K562 (cell line): ENCODE results near the gene KLHL24. TPM values are rescaled to one million over a fixed set of nuclear protein-coding genes. Genes with fewer than 3 reads are reported as not detected.

Source experiments
- ATF7 ChIP-seq: fragments of 450-650 bp; IDR thresholded peaks from 2 replicates; pipeline ENCODE4 v1.7.1; 2014; ENCODE audit warnings: mild to moderate bottlenecking, moderate library complexity
- BRF1 ChIP-seq: IDR thresholded peaks from 3 replicates; pipeline ENCODE4 v1.6.1; 2011; ENCODE audit warnings: borderline replicate concordance, mild to moderate bottlenecking; ENCODE audit not compliant: insufficient read length; ENCODE audit errors: extremely low read depth
- CBX2 ChIP-seq: fragments of 200-600 bp; sonication (generic); IDR thresholded peaks from one replicate; pipeline ENCODE4 v1.6.1; 2012; ENCODE audit warnings: mild to moderate bottlenecking, low read length, inconsistent platforms; ENCODE audit not compliant: insufficient read depth, poor library complexity, severe bottlenecking
- FOXK1 ChIP-seq: sonication (generic); formaldehyde crosslinking; IDR thresholded peaks from 2 replicates; pipeline ENCODE4 v1.8.0; 2022; ENCODE audit warnings: missing genetic modification reagents, mild to moderate bottlenecking, borderline replicate concordance
- FOXO4 ChIP-seq: fragments of 450-650 bp; formaldehyde crosslinking; IDR thresholded peaks from 2 replicates; pipeline ENCODE4 v1.4.0; 2020; ENCODE audit warnings: mild to moderate bottlenecking, moderate library complexity
- FUS ChIP-seq: fragments of 200-400 bp; formaldehyde crosslinking; optimal IDR thresholded peaks from 2 replicates; pipeline ENCODE3; 2017; ENCODE audit warnings: low read depth, low read length
- GATAD2B ChIP-seq: fragments of 450-650 bp; IDR thresholded peaks from 2 replicates; pipeline ENCODE4 v1.6.1; 2017; ENCODE audit warnings: mild to moderate bottlenecking, borderline replicate concordance
- GTF2A2 ChIP-seq: IDR thresholded peaks from 2 replicates; pipeline ENCODE4 v1.6.1; 2016; ENCODE audit warnings: mild to moderate bottlenecking, missing genetic modification characterization, missing compliant biosample characterization
- ILK ChIP-seq: fragments of 450-650 bp; IDR thresholded peaks from 2 replicates; pipeline ENCODE4 v1.6.1; 2016; ENCODE audit warnings: missing genetic modification characterization, low read depth, mild to moderate bottlenecking, missing compliant biosample characterization, moderate library complexity, borderline replicate concordance
- JUN ChIP-seq, 2 experiments: sonication (generic) in 1 of 2; formaldehyde crosslinking in 1 of 2; IDR thresholded peaks; 2 replicates each; pipeline versions ENCODE4 v1.6.1 to v1.8.0; 2012 to 2022; ENCODE audit warnings: borderline replicate concordance in 2 of 2, mild to moderate bottlenecking in 2 of 2, improper control_type of control experiment in 1 of 2, low read depth in 1 of 2, low read length in 1 of 2, missing genetic modification reagents in 1 of 2
- KDM5B ChIP-seq: fragments of 200-600 bp; sonication (generic); IDR thresholded peaks from 2 replicates; pipeline ENCODE4 v1.6.1; 2012; ENCODE audit warnings: low read depth, mild to moderate bottlenecking, moderate library complexity, low read length, control low read depth, inconsistent platforms; ENCODE audit not compliant: insufficient replicate concordance
- KLF1 ChIP-seq: fragments of 450-650 bp; IDR thresholded peaks from 2 replicates; pipeline ENCODE4 v1.6.1; 2016; ENCODE audit warnings: missing genetic modification characterization, missing compliant biosample characterization
- NFXL1 ChIP-seq: fragments of 450-650 bp; formaldehyde crosslinking; IDR thresholded peaks from 2 replicates; pipeline ENCODE4 v1.4.0; 2021; ENCODE audit warnings: mild to moderate bottlenecking
- NR2C2 ChIP-seq, 2 experiments: fragments of 200-800 bp in 1 of 2; sonication (Bioruptor generic) in 1 of 2; sonication (generic) in 1 of 2; formaldehyde crosslinking in 1 of 2; IDR thresholded peaks; 2 replicates each; pipeline versions ENCODE4 v1.6.1 to v1.8.0; 2016 to 2022; ENCODE audit warnings: mild to moderate bottlenecking in 1 of 2, missing compliant biosample characterization in 1 of 2, missing genetic modification characterization in 1 of 2, missing genetic modification reagents in 1 of 2
- PTBP1 ChIP-seq: fragments of 200-400 bp; formaldehyde crosslinking; IDR thresholded peaks from 2 replicates; pipeline ENCODE4 v1.6.1; 2017; ENCODE audit warnings: low read depth, low read length
- RAD21 ChIP-seq, 2 experiments: fragments of 250-450 bp in 1 of 2; fragments of 450-650 bp in 1 of 2; sonication (Bioruptor Pico) in 1 of 2; formaldehyde crosslinking in 1 of 2; IDR thresholded peaks in 1 of 2; conservative IDR thresholded peaks in 1 of 2; 2 replicates each; pipeline versions ENCODE4 v1.4.0 to v1.8.0; 2020 to 2022; ENCODE audit warnings: mild to moderate bottlenecking in 2 of 2, moderate library complexity in 1 of 2
- TRIM24 ChIP-seq, 2 experiments: fragments of 450-650 bp; IDR thresholded peaks; 2 replicates each; pipeline ENCODE4 v1.6.1; 2016
- USF2 ChIP-seq: sonication (generic); formaldehyde crosslinking; IDR thresholded peaks from 2 replicates; pipeline ENCODE4 v1.5.0; 2020; ENCODE audit warnings: missing genetic modification reagents
- ZFX ChIP-seq: sonication (generic); formaldehyde crosslinking; IDR thresholded peaks from 2 replicates; pipeline ENCODE4 v1.8.0; 2022; ENCODE audit warnings: mild to moderate bottlenecking, missing genetic modification reagents, moderate library complexity
- ZNF124 ChIP-seq: sonication (generic); formaldehyde crosslinking; IDR thresholded peaks from 2 replicates; pipeline ENCODE4 v1.8.1; 2022; ENCODE audit warnings: missing genetic modification reagents
- ZNF639 ChIP-seq, 2 experiments: fragments of 200-800 bp in 1 of 2; sonication (Bioruptor generic) in 1 of 2; sonication (generic) in 1 of 2; formaldehyde crosslinking in 1 of 2; IDR thresholded peaks in 1 of 2; conservative IDR thresholded peaks in 1 of 2; 2 replicates each; pipeline versions ENCODE4 v1.5.0 to v1.6.1; 2016 to 2020; ENCODE audit warnings: missing compliant biosample characterization in 1 of 2, missing genetic modification characterization in 1 of 2, missing genetic modification reagents in 1 of 2
- ZNF764 ChIP-seq: fragments of 250-450 bp; sonication (Bioruptor Pico); IDR thresholded peaks from 2 replicates; pipeline ENCODE4 v1.4.0; 2020; ENCODE audit warnings: low read depth, mild to moderate bottlenecking, moderate library complexity
- polyA plus RNA-seq, 8 experiments: library from polyadenylated mRNA; depleted of rRNA in 4 of 8; stranded (reverse) in 5 of 8; unstranded in 3 of 8; fragments of >200 nt; fragmentation: Nextera tagmentation in 2 of 8; fragmentation: Illumina TruSeq in 1 of 8; extraction: Ambion mirVana in 2 of 8; extraction: Trizol in 1 of 8; gene quantifications; 2 replicates each; pipeline versions ENCODE4 v1.2.1 to v1.2.3, GENCODE V29; 2011 to 2014; ENCODE audit warnings: inconsistent platforms in 1 of 8, missing spikeins in 1 of 8
- total RNA-seq, 7 experiments: library from RNA; depleted of rRNA in 6 of 7; stranded (reverse); fragments of >200 nt in 6 of 7; fragmentation: Illumina TruSeq in 2 of 7; extraction: Trizol in 2 of 7; gene quantifications; 2 replicates each; pipeline versions ENCODE4 v1.2.1 to v1.2.3, GENCODE V29; 2011 to 2021; ENCODE audit warnings: low replicate concordance in 1 of 7

The KLHL24 gene
- total and polyA plus RNA-seq, 9 of the 15 experiments (the other 6 are each of a cell fraction or from before 2014, with no cell fraction given) = 3.3 to 21.2 (median 14.2) TPM

- TF ChIP-seq GTF2A2 (no peak), KLF1 (tag) (0 out of 2 replicates have a peak, but pooled peaks have one; percentile 50), NFXL1 (CRISPR knock-in tag) (no peak), ATF7 (0 out of 2 replicates have a peak, but pooled peaks have one; percentile 24), JUN (IDR thresholded peaks at IDR 0.05; ENCODE audit: borderline replicate concordance, low read depth, low read length) (no peak), JUN (CRISPR knock-in tag; IDR thresholded peaks at IDR 0.05; ENCODE audit: borderline replicate concordance) (no peak), GATAD2B (peak; percentile 78; the same call in 1 of the 2 replicates), KDM5B (no peak), ZNF764 (no peak), USF2 (CRISPR knock-in tag) (no peak; the same call in 1 of the 2 replicates), RAD21 (CRISPR knock-in tag; conservative IDR thresholded peaks at IDR 0.05 in 1 of 2, IDR thresholded peaks at IDR 0.05 in 1 of 2) (peak in 1 of 2 experiments; percentile 5; a peak in 1 of 4 replicates), CBX2 (no peak), FUS (peak; percentile 76), FOXO4 (no peak), BRF1 (no peak), PTBP1 (no peak), ZNF124 (CRISPR knock-in tag) (no peak), TRIM24 (IDR thresholded peaks at IDR 0.05) (peak in 1 of 2 experiments; percentile 13; a peak in 1 of 4 replicates), NR2C2 (CRISPR knock-in tag; IDR thresholded peaks at IDR 0.05) (no peak), NR2C2 (tag; IDR thresholded peaks at IDR 0.05) (peak; percentile 41; the same call in 1 of the 2 replicates), ZNF639 (CRISPR knock-in tag; conservative IDR thresholded peaks at IDR 0.05 in 1 of 2, IDR thresholded peaks at IDR 0.05 in 1 of 2) (peak in 1 of 2 experiments; percentile 72; a peak in 1 of 4 replicates), ZFX (CRISPR knock-in tag) (peak; percentile 67), FOXK1 (CRISPR knock-in tag) (no peak), ILK (tag) (no peak)
These were observed 62.3 kb downstream of the KLHL24 start, which contains the start of gene YEATS2 (continued) for GRCh38 chr3:183697610-183698317.
